GM12878 (cell line): Measurements from ENCODE around the gene AMOTL1. TPM values are rescaled to one million over a fixed set of nuclear protein-coding genes. Genes with fewer than 3 reads are reported as not detected.

ENCODE experiments used
- ATAC-seq: fragments of 200-7000 bp; cut with Tn5 transposase; 3 replicates; pipeline ENCODE4 v1.9.1; 2020; ENCODE audit warnings: mild to moderate bottlenecking, moderate library complexity
- BruUV-seq: library from RNA; stranded (reverse); fragments of 400-500 nt; replicated peaks from 2 replicates; lab custom pipeline; 2021; lab: Mats Ljungman, UMichigan
- CTCF ChIA-PET: fragments of 300-600 bp; sonication (Branson Sonifier 250); formaldehyde crosslinking; extraction: SDS; loops from one replicate; lab custom pipeline; 2021; ENCODE audit warnings: inconsistent platforms; lab: Yijun Ruan, JAX
- POLR2A ChIA-PET: fragments of 350-600 bp; formaldehyde crosslinking; extraction: SDS; loops from one replicate; lab custom pipeline; 2021; ENCODE audit warnings: inconsistent platforms; lab: Charles Lee
- RAD21 ChIA-PET: fragments of 300-600 bp; sonication (Branson Sonifier 250); formaldehyde crosslinking; loops from one replicate; lab custom pipeline; 2023; ENCODE audit warnings: antibody characterized with exemption; ENCODE audit not compliant: unreplicated experiment; lab: Charles Lee
- SMC1A ChIA-PET: fragments of 300-600 bp; sonication (Branson Sonifier 250); formaldehyde crosslinking; loops from one replicate; lab custom pipeline; 2023; ENCODE audit not compliant: unreplicated experiment, uncharacterized antibody; lab: Charles Lee
- DNase-seq: peaks from one replicate; pipeline ENCODE4 v3.0.0-alpha.2; 2011; ENCODE audit warnings: low read depth, low spot score
- FAIRE-seq: peaks from 3 replicates; lab custom pipeline; 2011; peaks lifted over from hg19 to GRCh38; lab: Jason Lieb, UNC
- H2AFZ ChIP-seq: 2 replicates; pipeline ENCODE4 v1.6.0; 2011; ENCODE audit warnings: low read depth, low read length, control low read depth; ENCODE audit not compliant: control insufficient read depth
- H3K27ac ChIP-seq: 2 replicates; pipeline ENCODE4 v1.5.1; 2011; ENCODE audit warnings: control low read depth; ENCODE audit not compliant: control insufficient read depth, insufficient read depth
- H3K27me3 ChIP-seq, 2 experiments: replicated peaks in 1 of 2; 2 replicates each; pipeline versions ENCODE4 v1.6.0 to v1.6.1; 2011; ENCODE audit warnings: low read length in 1 of 2; ENCODE audit not compliant: control insufficient read depth in 2 of 2, insufficient read depth in 2 of 2
- H3K36me3 ChIP-seq, 2 experiments: 2 replicates each; pipeline ENCODE4 v1.5.1; 2011; ENCODE audit warnings: low read length in 1 of 2; ENCODE audit not compliant: control insufficient read depth in 2 of 2, insufficient read depth in 2 of 2
- H3K4me1 ChIP-seq: 2 replicates; pipeline ENCODE4 v1.6.1; 2011; ENCODE audit warnings: mild to moderate bottlenecking, low read length, moderate library complexity, mixed read lengths; ENCODE audit not compliant: control insufficient read depth, insufficient read depth
- H3K4me2 ChIP-seq: 2 replicates; pipeline ENCODE4 v1.6.0; 2011; ENCODE audit warnings: control low read depth; ENCODE audit not compliant: control insufficient read depth, insufficient read depth
- H3K4me3 ChIP-seq: fragments of 200-600 bp; sonication (generic); 2 replicates; pipeline ENCODE4 v1.5.1; 2016
- H3K79me2 ChIP-seq: 2 replicates; pipeline ENCODE4 v1.6.0; 2011; ENCODE audit warnings: low read length; ENCODE audit not compliant: control insufficient read depth, insufficient read depth
- H3K9ac ChIP-seq: 2 replicates; pipeline ENCODE4 v1.8.0; 2011; ENCODE audit warnings: low read length, control low read depth, mixed read lengths; ENCODE audit not compliant: control insufficient read depth, insufficient read depth
- H3K9me3 ChIP-seq: replicated peaks from 3 replicates; pipeline ENCODE4 v1.5.1; 2011; ENCODE audit warnings: mild to moderate bottlenecking, low read length; ENCODE audit not compliant: control insufficient read depth, insufficient read depth
- H4K20me1 ChIP-seq: 2 replicates; pipeline ENCODE4 v1.6.0; 2011; ENCODE audit not compliant: control insufficient read depth, insufficient read depth
- ETV6 ChIP-seq, 2 experiments: fragments of 450-650 bp in 1 of 2; IDR thresholded peaks in 1 of 2; conservative IDR thresholded peaks in 1 of 2; 2 replicates each; pipeline ENCODE4 v1.6.1; 2014; ENCODE audit warnings: antibody characterized with exemption in 1 of 2, borderline replicate concordance in 1 of 2, low read depth in 1 of 2, mild to moderate bottlenecking in 1 of 2, moderate library complexity in 1 of 2
- GATAD2B ChIP-seq: fragments of 450-650 bp; conservative IDR thresholded peaks from 2 replicates; pipeline ENCODE4 v1.6.1; 2017; ENCODE audit warnings: low read depth, mild to moderate bottlenecking, moderate library complexity
- MEF2A ChIP-seq: IDR thresholded peaks from 2 replicates; pipeline ENCODE4 v1.6.1; 2011; ENCODE audit warnings: low read depth, mild to moderate bottlenecking, low read length, moderate library complexity; ENCODE audit not compliant: insufficient read depth
- MTA2 ChIP-seq: fragments of 450-650 bp; IDR thresholded peaks from 2 replicates; pipeline ENCODE4 v1.6.1; 2016; ENCODE audit warnings: low read depth, mild to moderate bottlenecking, moderate library complexity
- MTA3 ChIP-seq: IDR thresholded peaks from 2 replicates; pipeline ENCODE4 v1.6.1; 2012; ENCODE audit warnings: low read length, inconsistent platforms, borderline replicate concordance
- MXI1 ChIP-seq: fragments of 150-350 bp; IDR thresholded peaks from 2 replicates; pipeline ENCODE4 v1.6.1; 2011; ENCODE audit warnings: low read depth, mild to moderate bottlenecking, inconsistent platforms, low read length, improper control_type of control experiment
- NFIC ChIP-seq: IDR thresholded peaks from 2 replicates; pipeline ENCODE4 v1.6.1; 2012; ENCODE audit warnings: low read depth, mild to moderate bottlenecking, inconsistent platforms, low read length, moderate library complexity
- NKRF ChIP-seq: fragments of 450-650 bp; conservative IDR thresholded peaks from 2 replicates; pipeline ENCODE4 v1.6.1; 2017; ENCODE audit warnings: mild to moderate bottlenecking, moderate library complexity
- POLR2AphosphoS2 ChIP-seq: IDR thresholded peaks from 2 replicates; pipeline ENCODE4 v1.6.1; 2011; ENCODE audit warnings: low read depth, mild to moderate bottlenecking, low read length, improper control_type of control experiment, moderate library complexity
- RCOR1 ChIP-seq: conservative IDR thresholded peaks from 2 replicates; pipeline ENCODE4 v1.6.1; 2012; ENCODE audit warnings: low read depth, low read length, improper control_type of control experiment
- SIX5 ChIP-seq: IDR thresholded peaks from 2 replicates; pipeline ENCODE4 v1.6.1; 2011; ENCODE audit warnings: mild to moderate bottlenecking, low read depth, low read length, moderate library complexity; ENCODE audit not compliant: severe bottlenecking
- TARDBP ChIP-seq: IDR thresholded peaks from 2 replicates; pipeline ENCODE4 v1.6.1; 2016; ENCODE audit warnings: borderline replicate concordance
- WRNIP1 ChIP-seq: IDR thresholded peaks from 2 replicates; pipeline ENCODE4 v1.6.1; 2011; ENCODE audit warnings: low read depth, low read length, improper control_type of control experiment, borderline replicate concordance
- ZNF384 ChIP-seq: IDR thresholded peaks from 2 replicates; pipeline ENCODE4 v1.6.1; 2012; ENCODE audit warnings: low read depth, mild to moderate bottlenecking, low read length, improper control_type of control experiment, borderline replicate concordance
- WGBS: methylation state at CpG from one replicate; pipeline ENCODE4 v1.1.6; 2016; ENCODE audit warnings: low lambda C conversion rate; ENCODE audit not compliant: insufficient replicate concordance, insufficient coverage; ENCODE audit errors: missing lambda C conversion rate; 5-methylcytosine and 5-hydroxymethylcytosine counted together
- in situ Hi-C: fragments of 300-500 bp; cut with MboI; formaldehyde crosslinking; loops from 9 replicates; pipeline ENCODE4 v1.14.3; 2018; ENCODE audit warnings: mixed read lengths
- intact Hi-C: fragments of 100-400 bp; cut with micrococcal nuclease; formaldehyde crosslinking; loops from one replicate; pipeline ENCODE4 v1.14.2; 2022; ENCODE audit not compliant: unreplicated experiment
- polyA plus RNA-seq, 11 experiments: library from polyadenylated mRNA; depleted of rRNA in 4 of 11; unstranded in 6 of 11; stranded (reverse) in 5 of 11; fragments of >200 nt; fragmentation: Nextera tagmentation in 4 of 11; fragmentation: Illumina TruSeq in 1 of 11; extraction: Ambion mirVana in 4 of 11; extraction: Trizol in 1 of 11; gene quantifications; 1 replicate in 1 of 11; 2 replicates in 10 of 11; pipeline versions ENCODE4 v1.2.1 to v1.2.3, GENCODE V29; 2011 to 2016; ENCODE audit warnings: inconsistent platforms in 2 of 11, missing spikeins in 2 of 11, low read depth in 1 of 11
- total RNA-seq, 4 experiments: library from RNA; depleted of rRNA in 3 of 4; stranded (reverse); fragments of >200 nt in 3 of 4; fragmentation: Illumina TruSeq in 1 of 4; extraction: Trizol in 1 of 4; gene quantifications; 2 replicates each; pipeline versions ENCODE4 v1.2.1 to v1.2.3, GENCODE V29; 2013 to 2021
- TF ChIP-seq, protein P1 (sequence below): fragments of 450-650 bp; IDR thresholded peaks from 2 replicates; pipeline ENCODE4 v1.6.1; 2017; ENCODE audit warnings: mild to moderate bottlenecking
- TF ChIP-seq, protein P2 (sequence below): IDR thresholded peaks from 2 replicates; pipeline ENCODE4 v1.6.1; 2012; ENCODE audit warnings: low read length, inconsistent platforms

AMOTL1 gene
- total and polyA plus RNA-seq, 10 of the 15 experiments (the other 5 are each of a cell fraction or from before 2014, with no cell fraction given): under 0.01 to 0.41 (median 0.01) TPM; not detected in 7

DNA sequence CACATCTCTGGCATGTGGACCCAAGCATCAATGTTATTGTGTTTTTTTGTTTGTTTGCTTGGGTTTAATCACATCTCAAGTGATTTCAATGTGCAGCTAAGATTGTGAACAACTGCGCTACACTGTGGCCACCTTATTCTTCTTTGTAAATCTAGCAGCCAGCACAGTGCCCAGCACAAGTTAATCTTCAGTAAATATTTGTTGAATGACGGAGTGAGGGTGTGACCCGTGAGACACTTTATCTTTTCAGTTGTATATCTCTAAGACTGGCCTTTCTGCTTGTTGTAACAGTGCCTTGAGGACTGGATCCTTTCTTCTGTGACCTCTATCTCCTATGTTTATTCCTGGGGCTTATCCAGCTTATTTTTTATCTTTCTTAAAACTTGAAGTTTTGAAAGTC, 21.4 kb upstream of the AMOTL1 start:
- POLR2A ChIA-PET: no interaction called here
- Histone ChIP-seq H3K79me2 (no peaks in the 10 kb centered on the region), H3K9ac (no peak overlapping the region), H3K9me3 (no peaks in the 10 kb centered on the region), H3K4me2 (no peak overlapping the region), H3K27me3 (peaks cover 0 to 4% of the 10 kb centered on the region in 2 experiments; a peak in 2 of 4 replicates), H3K36me3 (no peaks in the 10 kb centered on the region), H3K4me1 (no peaks in the 10 kb centered on the region), H3K27ac (no peak overlapping the region), H2AFZ (no peak overlapping the region), H3K4me3 (no peak overlapping the region), H4K20me1 (no peaks in the 10 kb centered on the region)
- 29% methylated on average over 3 of the region's 3 CpGs for WGBS
- intact Hi-C loops (no loop called here), in situ Hi-C loops (no loop called here)
- no peak for TF ChIP-seq RCOR1
- TF ChIP-seq NFIC: no peak
- no peak for TF ChIP-seq SIX5
- no peak for TF ChIP-seq GATAD2B
- TF ChIP-seq ETV6 (conservative IDR thresholded peaks at IDR 0.05 in 1 of 2, IDR thresholded peaks at IDR 0.05 in 1 of 2; ENCODE audit: borderline replicate concordance in 1 of 2, low read depth in 1 of 2): no peak
- TF ChIP-seq POLR2AphosphoS2: no peak
- no peak for TF ChIP-seq MXI1
- TF ChIP-seq NKRF: no peak
- TF ChIP-seq, protein P1, sequence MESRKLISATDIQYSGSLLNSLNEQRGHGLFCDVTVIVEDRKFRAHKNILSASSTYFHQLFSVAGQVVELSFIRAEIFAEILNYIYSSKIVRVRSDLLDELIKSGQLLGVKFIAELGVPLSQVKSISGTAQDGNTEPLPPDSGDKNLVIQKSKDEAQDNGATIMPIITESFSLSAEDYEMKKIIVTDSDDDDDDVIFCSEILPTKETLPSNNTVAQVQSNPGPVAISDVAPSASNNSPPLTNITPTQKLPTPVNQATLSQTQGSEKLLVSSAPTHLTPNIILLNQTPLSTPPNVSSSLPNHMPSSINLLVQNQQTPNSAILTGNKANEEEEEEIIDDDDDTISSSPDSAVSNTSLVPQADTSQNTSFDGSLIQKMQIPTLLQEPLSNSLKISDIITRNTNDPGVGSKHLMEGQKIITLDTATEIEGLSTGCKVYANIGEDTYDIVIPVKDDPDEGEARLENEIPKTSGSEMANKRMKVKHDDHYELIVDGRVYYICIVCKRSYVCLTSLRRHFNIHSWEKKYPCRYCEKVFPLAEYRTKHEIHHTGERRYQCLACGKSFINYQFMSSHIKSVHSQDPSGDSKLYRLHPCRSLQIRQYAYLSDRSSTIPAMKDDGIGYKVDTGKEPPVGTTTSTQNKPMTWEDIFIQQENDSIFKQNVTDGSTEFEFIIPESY: no peak
- no peak for TF ChIP-seq MTA2
- no peak for TF ChIP-seq TARDBP
- TF ChIP-seq MEF2A: no peak
- no peak for TF ChIP-seq ZNF384
- TF ChIP-seq, protein P2, sequence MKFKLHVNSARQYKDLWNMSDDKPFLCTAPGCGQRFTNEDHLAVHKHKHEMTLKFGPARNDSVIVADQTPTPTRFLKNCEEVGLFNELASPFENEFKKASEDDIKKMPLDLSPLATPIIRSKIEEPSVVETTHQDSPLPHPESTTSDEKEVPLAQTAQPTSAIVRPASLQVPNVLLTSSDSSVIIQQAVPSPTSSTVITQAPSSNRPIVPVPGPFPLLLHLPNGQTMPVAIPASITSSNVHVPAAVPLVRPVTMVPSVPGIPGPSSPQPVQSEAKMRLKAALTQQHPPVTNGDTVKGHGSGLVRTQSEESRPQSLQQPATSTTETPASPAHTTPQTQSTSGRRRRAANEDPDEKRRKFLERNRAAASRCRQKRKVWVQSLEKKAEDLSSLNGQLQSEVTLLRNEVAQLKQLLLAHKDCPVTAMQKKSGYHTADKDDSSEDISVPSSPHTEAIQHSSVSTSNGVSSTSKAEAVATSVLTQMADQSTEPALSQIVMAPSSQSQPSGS: no peak
- TF ChIP-seq MTA3: no peak
- no peak for TF ChIP-seq WRNIP1
- no peak for FAIRE-seq
- ATAC-seq: no peak
- RAD21 ChIA-PET: no interaction called here
- no peak for DNase-seq
- no TSS peak for BruUV-seq
- CTCF ChIA-PET: no interaction called here
- SMC1A ChIA-PET: interaction anchor here (0.6 to 2.0 kb wide), 2 partner anchors 12 to 133 kb away, joined by 3 to 6 read pairs; no protein-coding TSS in a partner anchor
